SW 1271 (cell line): ENCODE results near the gene GALNT16.
"Not testable (repeated sequence)": the region's sequence is repeated elsewhere in the genome, so short reads cannot be mapped to it uniquely, and the experiment has no call there.

Experiments
- DNase-seq, 2 experiments: peaks; one replicate each; lab custom pipeline; 2025; lab: John Stamatoyannopoulos, UW

GALNT16 gene

GRCh38 chr14:69285661-69286255 lies 25.8 kb downstream of the GALNT16 start:
- no peak for DNase-seq

GRCh38 chr14:69287098-69288010 lies 27.4 kb downstream of the GALNT16 start:
- no peak for DNase-seq

GRCh38 chr14:69288011-69288771 lies 28.2 kb downstream of the GALNT16 start:
- DNase-seq: no peak

- no peak for DNase-seq
Observed at GRCh38 chr14:69288956-69289705, 29.2 kb downstream of the GALNT16 start.

- no peak for DNase-seq
Observed at GRCh38 chr14:69289811-69290520, 30.0 kb downstream of the GALNT16 start.

- DNase-seq: not testable (repeated sequence)
Observed at GRCh38 chr14:69290881-69291280, 30.9 kb downstream of the GALNT16 start.

- DNase-seq: no peak
Observed at GRCh38 chr14:69291396-69291795, 31.4 kb downstream of the GALNT16 start.

GRCh38 chr14:69291891-69292561 lies 32.1 kb downstream of the GALNT16 start:
- DNase-seq: no peak

GRCh38 chr14:69298131-69299071 lies 38.4 kb downstream of the GALNT16 start:
- DNase-seq: no peak

- peak in 1 of 2 experiments; percentile 14 for DNase-seq
Observed at GRCh38 chr14:69299286-69300035, 39.5 kb downstream of the GALNT16 start.

GRCh38 chr14:69300601-69301221 lies 40.8 kb downstream of the GALNT16 start:
- no peak for DNase-seq

- DNase-seq: no peak
Observed at GRCh38 chr14:69303086-69303485, 43.1 kb downstream of the GALNT16 start.

GRCh38 chr14:69312608-69313007 lies 52.6 kb downstream of the GALNT16 start:
- DNase-seq: no peak

GRCh38 chr14:69313176-69313575 lies 53.2 kb downstream of the GALNT16 start:
- no peak for DNase-seq

GRCh38 chr14:69314327-69314726 lies 54.4 kb downstream of the GALNT16 start:
- no peak for DNase-seq

GRCh38 chr14:69315301-69315700 lies 55.3 kb downstream of the GALNT16 start:
- DNase-seq: no peak

- DNase-seq: no peak
Observed at GRCh38 chr14:69316449-69317101, 56.6 kb downstream of the GALNT16 start.
